ENCODE results near the gene LRP1B. TPM values are rescaled to one million over a fixed set of nuclear protein-coding genes. Genes with fewer than 3 reads are reported as not detected.

LRP1B gene
- total RNA-seq, 1 donor from 2014 or later: not detected

DNA sequence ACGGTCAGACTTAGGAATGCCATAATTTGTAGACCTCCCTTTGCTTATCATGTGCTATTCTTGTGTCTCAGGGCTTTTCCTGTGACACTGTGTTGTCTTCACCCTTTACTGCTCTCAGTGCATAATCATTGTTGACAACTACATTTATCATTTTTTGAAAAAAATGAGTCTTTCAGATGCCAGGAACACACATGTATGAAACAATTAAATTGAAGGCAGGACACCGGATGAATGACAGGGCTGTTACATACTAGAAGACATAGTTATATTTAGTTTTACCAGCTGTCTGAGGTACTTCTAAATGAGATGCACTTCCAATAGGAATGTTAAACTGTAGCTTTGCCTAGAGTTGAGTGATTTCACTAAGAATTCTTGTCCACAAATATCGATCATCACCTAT lies 243.5 kb downstream of the LRP1B start:
- no peak overlapping the region for H3K4me3 Mint-ChIP-seq
- ChIA-PET CTCF (no interaction called here), POLR2A (no interaction called here)
- intact Hi-C loops (cut with micrococcal nuclease): no loop called here
- TF ChIP-seq, protein P1, sequence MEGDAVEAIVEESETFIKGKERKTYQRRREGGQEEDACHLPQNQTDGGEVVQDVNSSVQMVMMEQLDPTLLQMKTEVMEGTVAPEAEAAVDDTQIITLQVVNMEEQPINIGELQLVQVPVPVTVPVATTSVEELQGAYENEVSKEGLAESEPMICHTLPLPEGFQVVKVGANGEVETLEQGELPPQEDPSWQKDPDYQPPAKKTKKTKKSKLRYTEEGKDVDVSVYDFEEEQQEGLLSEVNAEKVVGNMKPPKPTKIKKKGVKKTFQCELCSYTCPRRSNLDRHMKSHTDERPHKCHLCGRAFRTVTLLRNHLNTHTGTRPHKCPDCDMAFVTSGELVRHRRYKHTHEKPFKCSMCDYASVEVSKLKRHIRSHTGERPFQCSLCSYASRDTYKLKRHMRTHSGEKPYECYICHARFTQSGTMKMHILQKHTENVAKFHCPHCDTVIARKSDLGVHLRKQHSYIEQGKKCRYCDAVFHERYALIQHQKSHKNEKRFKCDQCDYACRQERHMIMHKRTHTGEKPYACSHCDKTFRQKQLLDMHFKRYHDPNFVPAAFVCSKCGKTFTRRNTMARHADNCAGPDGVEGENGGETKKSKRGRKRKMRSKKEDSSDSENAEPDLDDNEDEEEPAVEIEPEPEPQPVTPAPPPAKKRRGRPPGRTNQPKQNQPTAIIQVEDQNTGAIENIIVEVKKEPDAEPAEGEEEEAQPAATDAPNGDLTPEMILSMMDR (IDR thresholded peaks at IDR 0.05): no peak
- no peaks in the 10 kb centered on the region for H3K36me3 Mint-ChIP-seq (ENCODE audit: low read depth)
- no peak for DNase-seq
- H3K9me3 Mint-ChIP-seq: no peaks in the 10 kb centered on the region
- no peaks in the 10 kb centered on the region for H3K4me1 Mint-ChIP-seq
- ATAC-seq (ENCODE audit: low read depth): no peak
- H3K27me3 Mint-ChIP-seq: no peaks in the 10 kb centered on the region
- no peak overlapping the region for H3K27ac Mint-ChIP-seq

DNA sequence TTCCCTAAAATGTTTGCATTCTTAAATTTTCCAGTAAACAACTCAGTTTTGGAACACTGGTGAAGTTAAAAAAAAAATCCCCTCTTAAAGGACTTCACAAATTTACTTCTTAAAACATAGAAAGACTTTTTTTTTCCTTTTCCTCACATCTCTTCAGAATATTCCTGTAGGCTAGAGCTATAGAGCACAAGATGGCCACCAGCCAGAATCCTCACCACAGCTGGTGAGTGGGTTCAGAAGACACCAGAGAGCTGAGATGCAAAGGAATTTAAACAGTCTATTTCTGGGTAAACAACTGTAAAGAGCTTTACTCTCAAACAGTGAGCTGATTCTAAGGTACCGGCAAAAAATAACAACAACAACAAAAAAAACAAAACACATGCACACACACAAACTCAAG lies 252.8 kb downstream of the LRP1B start:
- Mint-ChIP-seq H3K4me3 (no peak overlapping the region), H3K27me3 (no peaks in the 10 kb centered on the region), H3K36me3 (ENCODE audit: low read depth) (no peaks in the 10 kb centered on the region), H3K9me3 (no peaks in the 10 kb centered on the region), H3K27ac (no peak overlapping the region), H3K4me1 (no peaks in the 10 kb centered on the region)
- ATAC-seq (ENCODE audit: low read depth) (no peak), DNase-seq (no peak)
- ChIA-PET POLR2A (no interaction called here), CTCF (no interaction called here)
- TF ChIP-seq, protein P1 (IDR thresholded peaks at IDR 0.05): no peak
- intact Hi-C loops (cut with micrococcal nuclease): no loop called here

DNA sequence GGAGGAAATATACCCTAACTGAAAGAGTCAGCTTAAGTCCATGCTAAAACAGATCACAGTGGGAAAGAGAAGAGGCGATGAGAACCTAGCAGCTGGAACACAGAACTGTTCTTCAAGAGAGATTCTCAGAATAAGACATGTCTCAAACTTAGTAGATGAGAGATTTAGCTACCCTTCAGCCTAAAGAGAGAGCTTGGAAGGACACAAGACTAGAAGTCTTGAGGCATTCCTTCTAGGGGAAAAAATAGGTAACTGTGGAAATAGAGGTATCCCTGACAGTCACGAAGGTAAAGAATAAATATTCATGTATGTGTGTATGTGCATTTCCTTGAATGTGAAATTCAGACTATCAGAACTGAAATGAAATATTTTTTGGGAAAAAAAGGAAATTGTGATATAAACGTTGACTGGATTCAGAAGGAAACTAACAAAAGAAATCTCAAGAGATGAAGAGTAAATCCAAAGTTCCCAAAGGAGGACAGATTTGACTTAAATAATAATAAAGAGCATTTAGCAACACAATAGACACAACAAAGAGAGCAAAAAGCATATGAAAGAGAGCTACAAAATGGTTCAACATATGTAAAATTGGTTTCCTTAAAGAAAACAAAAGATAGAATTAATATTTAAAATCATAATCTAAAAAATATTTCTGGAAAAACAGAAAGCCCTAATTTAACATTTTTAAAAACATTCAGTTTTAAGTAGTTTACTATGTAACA lies 258.7 kb downstream of the LRP1B start:
- POLR2A ChIA-PET: no interaction called here
- Mint-ChIP-seq H3K9me3 (peaks cover 2% of the 10 kb centered on the region), H3K36me3 (ENCODE audit: low read depth) (no peaks in the 10 kb centered on the region), H3K4me1 (no peaks in the 10 kb centered on the region), H3K4me3 (no peak overlapping the region), H3K27me3 (no peaks in the 10 kb centered on the region), H3K27ac (no peak overlapping the region)
- DNase-seq (no peak), ATAC-seq (ENCODE audit: low read depth) (no peak)
- intact Hi-C loops (cut with micrococcal nuclease): no loop called here
- CTCF ChIA-PET: no interaction called here
- TF ChIP-seq, protein P1 (IDR thresholded peaks at IDR 0.05): no peak

DNA sequence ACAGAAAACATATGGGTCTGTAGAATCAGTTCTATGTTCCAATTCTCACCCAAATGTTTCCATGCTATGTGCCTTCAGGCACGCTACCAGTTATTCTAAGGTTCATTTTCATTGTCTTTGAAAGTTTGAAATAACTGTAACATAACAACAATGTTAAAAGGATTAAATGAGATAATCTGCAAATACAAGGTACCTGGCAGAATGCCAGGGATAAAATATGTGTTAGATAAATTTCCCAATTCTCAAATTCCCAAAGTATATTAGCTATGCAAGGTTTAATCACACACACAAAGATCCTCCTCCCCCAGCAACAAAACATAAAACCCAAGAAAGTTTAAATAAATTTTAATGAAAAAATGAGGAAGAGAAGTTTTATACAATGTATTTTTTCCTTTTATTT lies 261.2 kb downstream of the LRP1B start:
- DNase-seq: no peak
- ChIA-PET POLR2A (no interaction called here), CTCF (no interaction called here)
- H3K4me3 Mint-ChIP-seq: no peak overlapping the region
- TF ChIP-seq, protein P1 (IDR thresholded peaks at IDR 0.05): no peak
- no peaks in the 10 kb centered on the region for H3K36me3 Mint-ChIP-seq (ENCODE audit: low read depth)
- no peaks in the 10 kb centered on the region for H3K27me3 Mint-ChIP-seq
- ATAC-seq (ENCODE audit: low read depth): no peak
- H3K4me1 Mint-ChIP-seq: no peaks in the 10 kb centered on the region
- H3K9me3 Mint-ChIP-seq: peaks cover 2% of the 10 kb centered on the region
- intact Hi-C loops (cut with micrococcal nuclease): no loop called here
- no peak overlapping the region for H3K27ac Mint-ChIP-seq

DNA sequence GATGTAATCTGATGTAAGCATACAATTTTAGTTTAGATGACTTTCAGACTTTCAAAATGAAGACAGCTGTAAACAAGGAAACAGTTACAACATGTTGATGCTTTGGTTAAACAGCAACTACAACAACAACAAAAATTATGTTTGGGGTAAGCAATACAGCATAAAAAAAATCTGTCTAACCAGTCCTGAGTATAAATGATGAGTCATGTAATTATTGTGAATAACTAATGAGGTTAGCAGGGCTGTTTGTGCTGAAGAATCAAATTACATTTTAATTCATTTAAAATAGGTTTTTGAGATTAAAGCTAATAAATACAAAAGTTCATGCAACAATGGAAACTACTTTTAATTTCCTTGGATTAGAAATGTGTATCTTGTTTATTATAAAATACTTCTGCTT lies 266.9 kb downstream of the LRP1B start:
- Mint-ChIP-seq H3K27me3 (no peaks in the 10 kb centered on the region), H3K36me3 (ENCODE audit: low read depth) (no peaks in the 10 kb centered on the region), H3K27ac (no peak overlapping the region), H3K9me3 (no peaks in the 10 kb centered on the region), H3K4me1 (no peaks in the 10 kb centered on the region), H3K4me3 (no peak overlapping the region)
- ATAC-seq (ENCODE audit: low read depth): no peak
- no peak for DNase-seq
- intact Hi-C loops (cut with micrococcal nuclease): no loop called here
- POLR2A ChIA-PET: no interaction called here
- CTCF ChIA-PET: no interaction called here
- TF ChIP-seq, protein P1 (IDR thresholded peaks at IDR 0.05): no peak

Data from activated B cell treated with CpG ODN at 0.5 μM for 24 hours (primary cell).